Activated CD4-positive, alpha-beta T cell treated with anti-CD3 and anti-CD28 coated beads, Interleukin-2, amount 10 ng/mL, durations not matched to agents 7 days and 5 days (primary cell): ENCODE measurements around the gene C19orf38. TPM values are rescaled to one million over a fixed set of nuclear protein-coding genes. Genes with fewer than 3 reads are reported as not detected.

ENCODE experiments used
- CTCF ChIA-PET: fragments of 350-600 bp; sonication (Branson Sonifier 250); formaldehyde crosslinking; loops from one replicate; lab custom pipeline; 2021; ENCODE audit warnings: antibody characterized with exemption; lab: Charles Lee
- POLR2A ChIA-PET: fragments of 350-600 bp; sonication (Branson Sonifier 250); formaldehyde crosslinking; loops from one replicate; lab custom pipeline; 2021; ENCODE audit warnings: antibody characterized with exemption; lab: Charles Lee
- DNase-seq: peaks from one replicate; pipeline ENCODE4 v3.0.0-alpha.2; 2020
- H3K27ac Mint-ChIP-seq: one replicate; pipeline ENCODE4 v1.8.0; 2021; ENCODE audit warnings: mild to moderate bottlenecking, moderate library complexity, mixed read lengths
- H3K27me3 Mint-ChIP-seq: one replicate; pipeline ENCODE4 v1.8.0; 2021; ENCODE audit warnings: mixed read lengths
- H3K36me3 Mint-ChIP-seq: one replicate; pipeline ENCODE4 v1.8.0; 2021; ENCODE audit warnings: low read depth, mixed read lengths
- H3K4me1 Mint-ChIP-seq: one replicate; pipeline ENCODE4 v1.8.0; 2021; ENCODE audit warnings: mixed read lengths
- H3K4me3 Mint-ChIP-seq: one replicate; pipeline ENCODE4 v1.8.0; 2021; ENCODE audit warnings: mild to moderate bottlenecking, moderate library complexity, mixed read lengths
- H3K9me3 Mint-ChIP-seq: one replicate; pipeline ENCODE4 v1.8.0; 2021; ENCODE audit warnings: mixed read lengths
- total RNA-seq, 2 experiments: library from RNA; stranded (reverse); gene quantifications; one replicate each; pipeline ENCODE4 v1.2.3, GENCODE V29; 2021

C19orf38 gene
- total RNA-seq, result 1 to 10 TPM; 2.4 TPM

GRCh38 chr19:10848230-10848856 lies at the start of gene C19orf38:
Gene C19orf38, plus strand, starts transcription at chr19:10848415. Its CDS starts 94 bp downstream, at chr19:10848509.
- ChIA-PET CTCF (interaction anchor here (0.9 kb wide), 1 partner anchor 22 kb away, joined by 3 read pairs; no protein-coding TSS in a partner anchor), POLR2A (no interaction called here)
- Mint-ChIP-seq H3K27ac (peak within 1 kb of the TSS; percentile 73), H3K36me3 (peaks cover 9% of the 10 kb centered on the region), H3K4me3 (peak within 1 kb of the TSS; percentile 51), H3K9me3 (peaks cover 17% of the 10 kb centered on the region), H3K27me3 (peaks cover 2% of the 10 kb centered on the region), H3K4me1 (peaks cover 10% of the 10 kb centered on the region)
- DNase-seq, result no peak

GRCh38 chr19:10800488-10800887 lies 47.7 kb upstream of the C19orf38 start:
- peaks cover 48% of the 10 kb centered on the region for H3K36me3 Mint-ChIP-seq
- DNase-seq, result no peak
- ChIA-PET CTCF (interaction anchor here (0.6 to 1.7 kb wide), 4 partner anchors 9 to 83 kb away, joined by 3 to 4 read pairs (median 4); partner anchors contain the start of gene DNM2), POLR2A (no interaction called here)
- H3K27ac Mint-ChIP-seq, result peak overlapping the region; percentile 27
- no peaks in the 10 kb centered on the region for H3K27me3 Mint-ChIP-seq
- no peak overlapping the region for H3K4me3 Mint-ChIP-seq
- peaks cover 31% of the 10 kb centered on the region for H3K4me1 Mint-ChIP-seq
- H3K9me3 Mint-ChIP-seq, result no peaks in the 10 kb centered on the region

GRCh38 chr19:10802479-10802878 lies 45.7 kb upstream of the C19orf38 start:
- peaks cover 38% of the 10 kb centered on the region for H3K36me3 Mint-ChIP-seq
- no peak overlapping the region for H3K4me3 Mint-ChIP-seq
- ChIA-PET POLR2A (no interaction called here), CTCF (no interaction called here)
- no peak for DNase-seq
- peaks cover 21% of the 10 kb centered on the region for H3K4me1 Mint-ChIP-seq
- no peaks in the 10 kb centered on the region for H3K9me3 Mint-ChIP-seq
- H3K27me3 Mint-ChIP-seq, result no peaks in the 10 kb centered on the region
- H3K27ac Mint-ChIP-seq, result no peak overlapping the region

GRCh38 chr19:10803252-10803651 lies 45.0 kb upstream of the C19orf38 start:
- Mint-ChIP-seq H3K36me3 (peaks cover 36% of the 10 kb centered on the region), H3K27me3 (no peaks in the 10 kb centered on the region), H3K9me3 (no peaks in the 10 kb centered on the region), H3K4me3 (no peak overlapping the region), H3K27ac (no peak overlapping the region), H3K4me1 (peaks cover 18% of the 10 kb centered on the region)
- ChIA-PET POLR2A (no interaction called here), CTCF (interaction anchor here (1.3 kb wide), 1 partner anchor 17 kb away, joined by 4 read pairs; no protein-coding TSS in a partner anchor)
- DNase-seq, result no peak

- Mint-ChIP-seq H3K27me3 (no peaks in the 10 kb centered on the region), H3K36me3 (peaks cover 47% of the 10 kb centered on the region), H3K4me3 (no peak overlapping the region), H3K4me1 (peaks cover 23% of the 10 kb centered on the region), H3K27ac (no peak overlapping the region), H3K9me3 (no peaks in the 10 kb centered on the region)
- CTCF ChIA-PET, result interaction anchor here (1.1 to 1.3 kb wide), 2 partner anchors 104 to 132 kb away, joined by 3 to 4 read pairs; partner anchors contain the start of gene QTRT1
- no peak for DNase-seq
- POLR2A ChIA-PET, result interaction anchor here (0.6 kb wide), 1 partner anchor 48 kb away, joined by 4 read pairs; no protein-coding TSS in a partner anchor
These were observed 43.0 kb upstream of the C19orf38 start for GRCh38 chr19:10805065-10805757.

GRCh38 chr19:10805758-10806247 lies 42.4 kb upstream of the C19orf38 start:
- Mint-ChIP-seq H3K4me3 (no peak overlapping the region), H3K27ac (no peak overlapping the region), H3K27me3 (no peaks in the 10 kb centered on the region), H3K36me3 (peaks cover 46% of the 10 kb centered on the region), H3K4me1 (peaks cover 24% of the 10 kb centered on the region), H3K9me3 (no peaks in the 10 kb centered on the region)
- DNase-seq, result no peak
- ChIA-PET POLR2A (interaction anchor here (0.6 kb wide), 1 partner anchor 47 kb away, joined by 4 read pairs; no protein-coding TSS in a partner anchor), CTCF (interaction anchor here (0.8 to 1.3 kb wide), 3 partner anchors 16 to 131 kb away, joined by 3 to 4 read pairs (median 3); partner anchors contain the start of gene QTRT1)

- Mint-ChIP-seq H3K27ac (peak overlapping the region; percentile 70), H3K4me1 (peaks cover 30% of the 10 kb centered on the region), H3K9me3 (no peaks in the 10 kb centered on the region), H3K27me3 (no peaks in the 10 kb centered on the region), H3K36me3 (peaks cover 37% of the 10 kb centered on the region), H3K4me3 (no peak overlapping the region)
- DNase-seq, result peak; percentile 53
- CTCF ChIA-PET, result interaction anchor here (0.8 to 1.1 kb wide), 4 partner anchors 9 to 92 kb away, joined by 3 to 4 read pairs (median 3); partner anchors contain the start of gene DNM2
- POLR2A ChIA-PET, result interaction anchor here (0.7 kb wide), 1 partner anchor 16 kb away, joined by 3 read pairs; no protein-coding TSS in a partner anchor
These were observed 39.1 kb upstream of the C19orf38 start for GRCh38 chr19:10808937-10809649.

GRCh38 chr19:10809651-10810285 lies 38.4 kb upstream of the C19orf38 start:
- H3K36me3 Mint-ChIP-seq, result peaks cover 35% of the 10 kb centered on the region
- H3K27me3 Mint-ChIP-seq, result no peaks in the 10 kb centered on the region
- ChIA-PET POLR2A (no interaction called here), CTCF (interaction anchor here (0.8 to 1.1 kb wide), 4 partner anchors 10 to 92 kb away, joined by 3 to 4 read pairs (median 3); partner anchors contain the start of gene DNM2)
- no peak overlapping the region for H3K4me3 Mint-ChIP-seq
- no peaks in the 10 kb centered on the region for H3K9me3 Mint-ChIP-seq
- DNase-seq, result no peak
- H3K27ac Mint-ChIP-seq, result peak overlapping the region; percentile 36
- H3K4me1 Mint-ChIP-seq, result peaks cover 30% of the 10 kb centered on the region

GRCh38 chr19:10811391-10812111 lies 36.7 kb upstream of the C19orf38 start:
- Mint-ChIP-seq H3K27ac (no peak overlapping the region), H3K27me3 (no peaks in the 10 kb centered on the region), H3K4me1 (peaks cover 30% of the 10 kb centered on the region), H3K4me3 (no peak overlapping the region), H3K9me3 (no peaks in the 10 kb centered on the region), H3K36me3 (peaks cover 35% of the 10 kb centered on the region)
- CTCF ChIA-PET, result no interaction called here
- DNase-seq, result no peak
- POLR2A ChIA-PET, result no interaction called here

- Mint-ChIP-seq H3K4me3 (no peak overlapping the region), H3K36me3 (peaks cover 35% of the 10 kb centered on the region), H3K9me3 (no peaks in the 10 kb centered on the region), H3K27ac (no peak overlapping the region), H3K4me1 (peaks cover 30% of the 10 kb centered on the region), H3K27me3 (no peaks in the 10 kb centered on the region)
- no peak for DNase-seq
- ChIA-PET CTCF (interaction anchor here (1.0 kb wide), 1 partner anchor 61 kb away, joined by 3 read pairs; no protein-coding TSS in a partner anchor), POLR2A (no interaction called here)
These were observed 36.0 kb upstream of the C19orf38 start for GRCh38 chr19:10812196-10812595.

GRCh38 chr19:10812902-10813404 lies 35.3 kb upstream of the C19orf38 start:
- DNase-seq, result no peak
- H3K36me3 Mint-ChIP-seq, result peaks cover 32% of the 10 kb centered on the region
- ChIA-PET POLR2A (no interaction called here), CTCF (interaction anchor here (1.0 to 1.2 kb wide), 2 partner anchors 9 to 60 kb away, joined by 3 read pairs; no protein-coding TSS in a partner anchor)
- H3K4me1 Mint-ChIP-seq, result peaks cover 28% of the 10 kb centered on the region
- H3K9me3 Mint-ChIP-seq, result no peaks in the 10 kb centered on the region
- H3K27me3 Mint-ChIP-seq, result no peaks in the 10 kb centered on the region
- no peak overlapping the region for H3K4me3 Mint-ChIP-seq
- peak overlapping the region; percentile 84 for H3K27ac Mint-ChIP-seq
